Activated naive CD8-positive, alpha-beta T cell treated with anti-CD3 and anti-CD28 coated beads, Interleukin-2, amount 50 U/mL, for 16 hours (primary cell): Measurements from ENCODE around the gene ADAMTS20.
"Not testable (repeated sequence)": the region's sequence is repeated elsewhere in the genome, so short reads cannot be mapped to it uniquely, and the experiment has no call there.

ENCODE experiments used
- DNase-seq: peaks from one replicate; pipeline ENCODE4 v3.0.0-alpha.2; 2020; ENCODE audit warnings: low read depth, low spot score

ADAMTS20 gene

DNA sequence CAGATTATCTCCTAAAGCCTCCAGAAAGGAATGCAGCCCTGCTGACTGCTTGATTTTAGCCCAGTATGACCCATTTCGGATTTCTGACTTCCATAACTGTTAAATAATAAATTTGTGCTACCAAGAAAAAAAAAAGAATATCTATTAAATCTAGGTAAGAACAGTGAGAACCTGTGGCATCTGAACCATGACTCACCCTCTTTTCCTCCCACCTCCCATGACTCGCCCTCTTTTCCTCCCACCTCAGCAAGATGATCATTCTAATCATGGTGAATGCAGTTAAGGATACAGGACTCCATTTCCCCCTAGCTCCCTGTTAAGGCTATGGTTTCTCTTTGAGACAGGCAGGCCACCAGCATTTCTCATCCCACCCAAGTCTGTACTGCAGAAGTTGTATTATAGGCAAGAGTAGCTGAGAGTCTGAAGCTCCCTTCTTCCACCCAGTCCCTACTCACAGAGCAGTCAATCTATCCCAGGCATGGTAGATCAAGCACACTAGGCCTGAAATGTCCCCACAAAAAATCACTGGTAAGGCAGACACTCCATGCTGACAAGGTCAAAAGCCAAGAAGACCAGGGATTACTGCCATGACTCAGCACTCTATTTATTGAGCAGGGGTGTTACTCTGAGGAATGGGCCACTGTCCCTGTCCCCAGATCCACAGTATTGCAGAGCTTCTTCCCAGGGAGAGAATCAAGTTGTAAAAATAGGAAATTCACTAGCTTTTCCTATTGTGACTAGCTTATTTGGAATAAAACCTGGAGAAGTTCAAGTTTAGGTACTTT lies 188.9 kb downstream of the ADAMTS20 start:
- DNase-seq, result no peak

DNA sequence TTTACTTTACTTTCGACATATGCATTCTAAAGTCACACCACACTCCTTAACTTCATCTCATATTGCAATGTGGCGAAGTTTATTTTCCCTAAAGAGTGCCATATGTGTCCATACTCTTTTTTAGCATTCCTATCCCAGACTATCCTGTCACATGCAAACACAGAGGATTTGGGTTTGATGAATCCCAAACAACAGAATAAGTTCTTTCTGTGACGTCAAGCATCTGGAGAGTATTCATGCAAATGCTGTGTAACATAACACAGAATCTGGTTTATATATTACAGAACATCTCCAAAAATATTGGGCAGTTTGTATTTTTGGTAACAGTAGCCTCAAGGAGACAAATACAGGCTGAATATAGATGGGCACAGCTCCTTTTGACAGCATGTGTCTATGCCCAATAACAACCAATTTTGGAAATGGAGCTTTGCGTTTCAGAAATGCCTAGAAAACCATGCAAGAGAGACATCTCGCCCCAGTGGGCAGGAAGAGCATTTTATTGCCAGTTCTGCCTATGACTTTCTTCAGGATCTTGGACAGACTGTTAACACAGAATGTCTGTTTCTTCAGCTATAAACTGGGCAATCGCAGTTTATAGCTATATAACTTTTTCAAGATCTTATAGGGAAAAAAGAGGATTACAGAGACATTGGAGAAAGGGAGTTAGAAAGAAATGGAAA lies 190.8 kb downstream of the ADAMTS20 start:
- DNase-seq, result no peak

DNA sequence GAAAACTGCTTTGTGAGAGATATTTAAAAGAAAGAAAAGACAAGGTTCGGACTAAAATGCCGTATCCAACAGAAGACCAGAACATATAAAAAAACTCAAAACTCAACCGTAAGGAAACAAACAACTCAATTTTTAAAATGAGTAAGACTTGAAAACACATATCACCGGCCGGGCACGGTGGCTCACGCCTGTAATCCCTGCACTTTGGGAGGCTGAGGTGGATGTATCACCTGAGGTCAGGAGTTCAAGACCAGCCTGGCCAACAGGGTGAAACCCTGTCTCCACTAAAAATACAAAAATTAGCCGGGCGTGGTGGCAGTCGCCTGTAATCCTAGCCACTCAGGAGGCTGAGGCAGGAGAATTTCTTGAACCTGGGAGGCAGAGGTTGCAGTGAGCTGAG lies 192.0 kb downstream of the ADAMTS20 start:
- DNase-seq, result not testable (repeated sequence)

DNA sequence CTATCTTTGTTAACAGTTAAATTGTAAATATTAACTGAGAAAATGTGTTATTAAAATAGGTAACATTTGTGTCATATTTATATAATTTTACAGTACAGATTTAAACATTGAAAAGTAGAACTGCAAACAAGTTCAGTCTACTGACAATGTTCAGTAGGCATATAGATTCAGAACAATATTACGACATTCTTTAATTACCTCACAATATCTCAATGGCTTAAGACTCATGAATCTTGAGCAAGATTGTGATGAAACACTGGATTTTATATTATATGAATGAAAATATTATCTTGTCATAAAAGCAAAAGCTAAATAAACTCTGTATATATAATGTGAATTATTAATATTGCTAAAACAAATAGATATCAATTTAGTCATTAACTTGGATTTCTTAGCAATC lies 194.9 kb downstream of the ADAMTS20 start:
- DNase-seq, result no peak

DNA sequence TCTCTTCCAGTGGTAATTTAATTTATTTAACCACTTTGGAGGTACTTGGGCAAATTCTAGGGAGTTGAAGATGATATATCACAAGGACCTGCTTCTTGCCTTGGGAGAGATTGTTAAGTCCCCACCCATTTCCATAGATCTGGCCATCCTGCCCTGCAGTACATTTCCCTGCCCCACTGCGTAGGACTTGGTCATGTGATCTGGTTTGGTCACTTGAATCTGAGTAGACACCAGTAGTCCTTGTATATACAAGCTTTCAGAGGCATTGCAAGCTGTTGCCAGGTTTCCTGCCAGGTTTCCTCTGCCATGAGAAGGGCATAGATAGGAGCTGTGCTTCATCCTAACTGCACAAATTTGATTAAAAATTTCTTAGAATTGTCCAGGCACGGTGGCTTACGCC lies 200.0 kb downstream of the ADAMTS20 start:
- DNase-seq, result no peak

DNA sequence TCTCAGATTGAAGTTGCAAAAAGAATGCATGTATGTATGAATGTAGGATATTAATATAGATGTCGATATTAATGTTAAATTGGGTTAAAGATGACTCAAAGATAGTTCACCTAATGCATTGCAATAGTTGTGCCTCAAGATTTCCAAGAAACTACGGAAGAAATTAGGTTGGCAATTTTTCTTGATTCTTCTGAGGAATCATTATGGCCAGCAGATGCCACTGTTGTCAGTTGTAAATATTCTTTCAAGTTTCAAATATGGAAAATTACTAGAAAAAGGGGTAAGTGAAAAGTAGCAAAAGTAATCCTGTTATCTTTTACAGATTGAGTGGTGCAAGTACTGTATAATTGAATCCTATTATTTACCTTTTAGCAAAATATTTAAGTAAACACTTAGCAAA lies 202.1 kb downstream of the ADAMTS20 start:
- no peak for DNase-seq

DNA sequence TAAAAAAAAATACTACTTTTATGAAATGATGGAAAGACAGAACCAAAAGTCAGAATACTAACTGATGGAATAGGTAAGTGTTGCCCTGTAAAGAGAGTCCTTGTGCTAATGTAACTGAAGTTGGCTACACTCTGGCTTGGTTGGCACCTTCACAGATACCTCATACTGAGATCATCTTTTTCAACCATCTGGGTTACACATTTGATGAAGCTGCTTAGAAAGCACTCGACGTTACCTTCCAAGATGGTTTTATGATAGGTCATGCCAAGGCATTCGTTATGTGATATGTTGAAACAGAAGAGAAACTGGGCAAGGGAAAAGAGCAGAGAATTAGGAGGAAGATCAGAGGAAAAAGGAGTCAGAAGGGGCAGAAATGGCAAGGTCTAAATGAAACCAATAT lies 203.8 kb downstream of the ADAMTS20 start:
- DNase-seq, result no peak

DNA sequence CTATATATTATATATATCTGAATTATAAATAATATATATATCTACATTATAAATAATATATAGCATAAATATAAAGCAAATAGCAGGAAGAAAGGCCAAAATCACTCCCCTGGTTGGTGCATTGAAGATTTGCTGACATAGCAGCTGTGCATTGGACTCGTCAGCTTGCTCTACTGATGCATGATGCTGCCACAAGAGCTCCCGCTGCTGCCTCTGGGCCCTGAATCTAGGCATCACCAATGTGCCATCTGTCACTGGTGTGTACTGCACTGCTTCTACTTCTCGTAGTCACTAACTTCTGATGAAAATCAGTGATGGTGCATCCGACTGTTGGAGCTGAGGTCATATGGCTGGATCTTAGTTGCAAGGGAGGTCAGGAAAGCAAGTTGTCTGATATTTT lies 205.0 kb downstream of the ADAMTS20 start:
- DNase-seq, result no peak

DNA sequence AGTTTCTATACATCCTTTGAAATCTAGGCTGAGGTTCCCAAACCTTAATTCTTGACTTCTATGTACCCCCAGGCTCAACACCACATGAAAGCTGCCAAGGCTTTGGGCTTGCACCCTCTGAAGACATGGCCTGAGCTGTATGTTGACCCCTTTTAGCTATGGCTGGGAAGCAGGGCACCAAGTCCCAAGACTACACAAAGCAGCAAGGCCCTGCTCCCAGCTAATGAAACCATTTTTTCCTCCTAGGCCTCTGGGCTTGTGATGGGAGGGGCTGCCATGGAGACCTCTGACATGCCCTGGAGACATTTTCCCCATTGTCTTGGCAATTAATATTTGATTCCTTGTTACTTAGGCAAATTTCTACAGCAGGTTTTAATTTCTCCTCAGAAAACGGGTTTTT lies 207.0 kb downstream of the ADAMTS20 start:
- no peak for DNase-seq

DNA sequence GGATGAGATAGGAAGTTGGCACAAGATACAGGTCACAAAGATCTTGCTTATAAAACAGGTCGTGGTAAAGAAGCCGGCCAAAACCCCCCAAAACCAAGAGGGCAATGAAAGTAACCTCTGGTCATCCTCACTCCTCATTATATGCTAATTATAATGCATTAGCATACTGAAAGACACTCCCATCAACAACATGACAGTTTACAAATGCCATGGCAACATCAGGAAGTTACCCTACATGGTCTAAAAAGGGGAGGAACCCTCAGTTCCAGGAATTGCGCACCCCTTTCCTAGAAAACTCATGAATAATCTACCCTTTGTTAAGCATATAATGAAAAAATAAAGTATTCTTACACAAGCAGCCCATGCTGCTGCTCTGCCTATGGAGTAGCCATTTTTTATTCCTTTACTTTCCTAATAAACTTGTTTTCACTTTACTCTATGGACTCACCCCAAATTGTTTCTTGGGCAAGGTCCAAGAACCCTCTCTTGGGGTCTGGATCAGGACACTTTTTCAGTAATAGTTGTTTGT lies 210.2 kb downstream of the ADAMTS20 start:
- not testable (repeated sequence) for DNase-seq

DNA sequence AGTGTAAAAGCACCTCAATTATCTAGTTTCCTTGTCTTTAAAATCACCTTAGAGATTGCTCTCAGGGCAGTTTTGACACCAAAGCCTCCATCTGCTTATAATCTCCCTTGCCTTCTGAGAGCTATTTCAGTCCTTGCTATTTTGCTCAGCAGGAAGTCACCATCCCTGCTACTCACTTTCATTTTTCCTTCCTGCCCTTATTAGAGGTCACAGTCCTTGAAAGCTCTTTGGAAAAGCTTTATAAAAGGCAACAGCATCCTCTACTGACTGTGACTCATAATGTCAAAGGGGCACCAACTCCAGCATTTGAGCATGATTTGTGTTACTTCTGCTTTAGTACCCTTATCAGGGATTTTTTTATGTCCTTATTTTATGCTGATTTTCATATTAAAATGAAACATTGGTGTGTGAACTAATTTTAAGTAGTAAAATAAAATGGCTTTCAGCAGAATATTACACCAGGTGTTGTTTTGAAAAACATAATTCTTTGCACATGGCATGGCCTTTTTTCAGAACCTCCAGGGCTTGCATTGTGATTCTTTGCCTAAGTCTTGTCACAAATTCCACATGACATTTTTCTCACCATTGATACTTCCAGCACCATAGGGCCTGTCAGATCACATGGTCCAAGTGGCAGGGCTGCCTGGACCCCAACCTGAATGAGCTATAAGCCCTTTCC lies 213.0 kb downstream of the ADAMTS20 start:
- DNase-seq, result no peak

DNA sequence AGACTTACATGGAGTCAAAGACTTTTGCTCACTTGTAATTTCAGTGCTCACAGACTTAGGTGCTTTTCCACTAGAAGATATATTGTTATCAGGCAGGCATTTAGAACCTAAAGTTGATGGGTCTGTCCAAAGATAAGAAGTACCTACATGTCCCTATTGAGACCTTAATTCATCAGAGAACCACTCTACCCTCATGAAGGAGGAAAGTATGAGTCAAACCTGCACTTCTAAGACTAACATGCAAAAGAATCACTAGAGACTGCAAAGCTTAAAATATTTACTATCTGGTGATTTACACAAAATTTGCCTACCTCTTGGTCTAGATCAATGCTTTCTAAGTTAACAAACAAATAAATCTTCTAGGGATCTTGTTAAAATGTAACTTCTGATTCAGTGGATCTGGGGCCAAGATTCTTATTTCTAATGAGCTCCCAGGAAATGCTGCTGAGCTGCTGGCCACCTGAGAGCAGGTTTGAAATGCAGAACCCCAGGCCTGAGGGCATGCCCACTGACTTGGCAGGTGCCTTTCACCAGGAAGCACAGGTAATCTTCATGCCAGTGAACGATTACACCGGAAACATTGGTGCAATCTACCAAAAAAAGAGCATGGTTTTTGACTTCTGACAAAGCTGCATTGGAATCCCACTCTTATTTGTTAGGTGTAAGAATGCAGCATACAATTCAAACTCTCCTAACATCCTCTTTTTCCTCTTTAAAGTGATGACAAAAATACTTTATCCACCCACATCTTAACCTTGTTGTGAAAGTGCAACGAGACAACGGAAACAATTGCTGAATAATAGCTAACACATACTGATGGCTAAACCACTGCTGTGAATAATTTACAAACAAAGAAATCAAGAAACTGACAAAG lies 214.2 kb downstream of the ADAMTS20 start:
- no peak for DNase-seq

DNA sequence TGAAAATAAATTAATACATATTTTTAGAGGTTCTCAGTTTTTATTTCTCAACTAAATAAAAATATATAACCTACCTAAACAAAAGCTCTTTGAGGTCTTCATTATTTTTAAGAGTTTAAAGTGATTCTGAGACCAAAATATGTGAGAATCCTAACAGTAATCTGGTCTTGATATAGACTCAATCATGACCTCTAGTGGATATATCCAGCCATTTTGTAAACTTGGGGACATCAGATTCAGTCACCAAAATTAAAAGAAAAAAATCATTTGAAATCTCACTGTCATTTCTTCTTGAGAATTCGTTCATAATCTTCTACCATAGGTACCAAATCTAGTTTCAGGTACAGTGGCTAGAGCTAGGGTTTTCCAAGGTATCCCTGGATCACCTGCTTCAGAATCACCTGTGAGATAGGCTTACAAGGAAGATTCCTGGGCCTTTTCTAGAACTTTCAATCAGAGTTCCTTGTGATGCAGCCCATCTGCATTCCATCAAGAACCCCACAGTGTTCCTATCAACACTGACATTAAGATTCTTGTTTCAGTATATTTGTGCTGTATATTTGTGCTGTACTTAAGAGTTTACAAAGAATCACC lies 214.9 kb downstream of the ADAMTS20 start:
- DNase-seq, result no peak

DNA sequence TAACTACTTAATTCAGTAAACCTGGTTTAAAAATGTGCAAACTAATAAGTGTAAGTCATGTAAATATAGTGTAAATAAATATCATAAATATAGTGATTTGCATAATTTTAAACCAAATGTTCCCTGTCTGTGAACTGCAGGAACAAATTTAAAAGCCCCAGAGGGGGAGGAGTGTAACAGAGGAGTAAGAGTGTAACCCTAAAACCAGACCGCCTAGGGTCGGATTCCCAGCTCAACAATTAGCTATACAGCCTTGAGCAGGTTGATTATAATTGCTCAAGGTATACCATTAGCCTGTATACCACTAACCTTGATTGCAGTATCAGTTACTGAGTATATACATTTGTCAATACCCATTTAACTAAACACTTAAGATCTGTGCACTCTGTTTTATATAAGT lies 218.4 kb downstream of the ADAMTS20 start:
- no peak for DNase-seq

DNA sequence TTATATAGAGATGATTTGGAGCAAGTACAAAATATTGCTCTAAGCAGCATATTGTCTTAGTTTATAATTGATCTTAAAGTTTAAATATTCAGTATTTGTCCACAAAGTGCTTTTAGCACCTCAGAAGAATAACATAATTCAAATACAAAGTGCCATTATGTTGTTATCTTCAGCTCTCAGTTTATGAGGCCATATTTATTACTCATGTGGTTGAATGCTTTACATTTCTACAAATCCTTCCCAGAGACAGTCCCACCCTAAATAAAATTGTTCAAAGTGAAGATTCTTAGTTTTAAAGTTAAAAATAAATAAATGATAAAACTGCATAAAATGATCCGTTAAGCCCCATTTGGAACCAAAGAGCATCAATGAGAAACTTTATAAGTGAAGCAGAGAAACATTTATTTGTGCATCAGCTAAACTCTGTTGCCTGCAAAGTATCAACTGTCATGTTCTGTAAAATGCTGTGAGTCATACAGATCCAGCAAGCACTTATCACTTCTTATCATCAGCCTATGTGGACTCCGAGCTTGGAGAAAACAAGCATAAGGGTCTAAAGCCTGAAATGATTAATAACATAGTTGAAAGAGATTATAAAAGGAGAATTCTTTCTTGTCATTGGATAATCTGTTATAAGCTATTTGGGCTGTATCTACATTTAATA lies 218.9 kb downstream of the ADAMTS20 start:
- no peak for DNase-seq

DNA sequence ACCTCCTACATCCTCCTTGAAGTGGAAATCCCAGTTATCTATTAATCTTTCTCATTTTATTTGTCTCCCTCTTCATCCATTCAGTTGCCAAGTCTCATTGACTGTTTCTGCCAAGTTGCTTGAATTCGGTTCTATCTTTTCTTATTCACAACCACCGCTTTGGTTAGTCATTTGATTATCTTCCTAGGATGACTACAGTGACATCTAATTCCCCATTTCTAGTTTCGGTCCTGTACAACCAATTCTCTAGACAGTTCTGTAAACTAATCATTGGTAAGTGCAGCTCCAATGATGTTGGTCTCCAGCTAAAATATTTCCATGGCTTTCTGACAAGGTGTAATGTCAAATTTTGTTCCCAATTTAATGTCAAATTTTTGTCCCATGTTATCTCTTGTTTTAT lies 220.1 kb downstream of the ADAMTS20 start:
- no peak for DNase-seq

DNA sequence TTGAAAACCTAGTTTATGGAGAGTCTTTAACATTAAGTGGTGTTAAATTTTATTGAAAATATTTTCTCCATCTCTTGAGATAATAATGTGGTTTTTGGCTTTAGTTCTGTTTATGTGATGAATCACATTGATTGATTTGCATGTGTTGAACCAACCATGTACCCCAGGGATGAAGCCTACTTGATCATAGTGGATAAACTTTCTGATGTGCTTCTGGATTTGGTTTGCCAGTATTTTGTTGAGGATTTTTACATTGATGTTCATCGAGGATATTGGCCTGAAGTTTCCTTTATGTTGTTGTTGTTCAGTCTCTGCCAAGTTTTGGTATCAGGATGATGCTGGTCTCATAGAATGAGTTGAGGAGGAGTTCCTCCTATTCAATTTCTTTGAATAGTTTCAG lies 222.6 kb downstream of the ADAMTS20 start:
- DNase-seq, result no peak

DNA sequence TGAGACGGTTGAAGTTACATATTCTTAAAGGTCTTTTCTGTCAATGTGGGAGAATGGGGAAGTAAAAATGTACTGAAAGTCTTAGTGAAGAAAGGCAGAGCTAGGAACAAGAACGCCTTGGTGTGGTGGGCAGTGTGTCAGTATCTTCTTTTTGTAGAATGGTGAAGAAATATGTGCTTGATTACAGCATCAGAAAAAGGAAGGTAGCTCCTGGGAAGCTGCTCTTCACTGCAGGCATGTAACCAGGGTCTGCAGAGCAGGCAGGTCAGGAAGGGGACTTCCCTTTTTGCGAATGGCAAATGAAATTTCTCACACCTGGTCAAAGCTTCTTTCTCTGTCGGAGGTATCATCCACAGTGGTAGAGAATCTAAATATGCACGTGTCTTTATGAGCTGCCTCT lies 226.2 kb downstream of the ADAMTS20 start:
- no peak for DNase-seq

DNA sequence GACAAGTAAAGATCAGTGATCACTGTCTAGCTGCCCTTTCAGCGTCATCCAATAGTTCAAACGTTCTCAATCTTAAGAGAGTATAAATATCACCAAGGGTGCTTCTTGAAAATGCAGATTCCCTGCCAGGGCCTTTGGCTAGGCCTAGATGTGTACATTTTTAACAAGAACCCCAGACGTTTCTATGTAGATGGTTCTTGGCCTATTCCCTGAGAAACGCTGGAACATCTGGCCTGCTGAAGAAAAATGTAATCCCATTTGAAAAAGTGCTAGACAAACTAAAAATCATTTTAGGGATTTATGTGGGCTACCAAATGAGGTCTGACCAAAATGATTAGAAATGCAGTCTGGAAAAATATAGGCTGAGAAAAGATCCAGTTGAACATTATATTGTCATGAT lies 231.7 kb downstream of the ADAMTS20 start:
- DNase-seq, result no peak

DNA sequence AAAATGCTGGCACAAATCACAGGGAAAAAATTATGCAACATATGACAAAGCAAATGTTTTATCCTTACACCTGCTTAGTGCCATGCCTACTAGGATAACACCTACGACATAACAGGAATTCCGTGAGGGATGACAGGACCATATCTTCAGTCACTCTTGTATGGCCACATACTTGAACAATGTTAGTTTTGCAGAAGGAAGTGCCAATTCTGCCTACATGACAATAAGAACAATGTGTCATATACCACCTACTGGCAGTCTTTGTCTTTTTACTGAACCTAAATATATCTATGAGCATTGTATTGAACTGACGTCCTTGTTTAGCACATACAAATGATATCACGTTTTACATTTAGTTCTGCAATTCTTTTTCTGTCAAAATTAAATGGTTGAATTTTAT lies 234.0 kb downstream of the ADAMTS20 start:
- no peak for DNase-seq

DNA sequence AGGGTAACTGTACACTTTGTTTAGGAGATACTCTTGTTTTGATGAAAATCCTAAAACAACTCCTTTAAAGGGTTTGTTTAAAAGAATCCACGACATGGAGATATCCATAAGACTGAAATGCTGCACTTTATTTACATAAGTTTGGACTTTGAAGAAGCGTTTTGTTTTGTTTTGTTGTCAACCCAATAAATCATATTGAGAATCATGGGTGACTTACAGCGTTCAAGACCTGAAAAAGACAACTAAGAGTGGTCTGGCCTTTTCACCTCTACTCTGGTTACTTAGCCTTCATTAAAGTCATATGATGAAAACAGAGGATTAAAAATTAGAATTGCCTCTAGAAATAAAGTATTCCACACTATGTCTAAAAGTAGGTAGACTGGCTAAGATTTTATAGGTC lies 234.8 kb downstream of the ADAMTS20 start:
- DNase-seq, result no peak
